Measurements from ENCODE around the gene OTOG.

Gene OTOG

DNA sequence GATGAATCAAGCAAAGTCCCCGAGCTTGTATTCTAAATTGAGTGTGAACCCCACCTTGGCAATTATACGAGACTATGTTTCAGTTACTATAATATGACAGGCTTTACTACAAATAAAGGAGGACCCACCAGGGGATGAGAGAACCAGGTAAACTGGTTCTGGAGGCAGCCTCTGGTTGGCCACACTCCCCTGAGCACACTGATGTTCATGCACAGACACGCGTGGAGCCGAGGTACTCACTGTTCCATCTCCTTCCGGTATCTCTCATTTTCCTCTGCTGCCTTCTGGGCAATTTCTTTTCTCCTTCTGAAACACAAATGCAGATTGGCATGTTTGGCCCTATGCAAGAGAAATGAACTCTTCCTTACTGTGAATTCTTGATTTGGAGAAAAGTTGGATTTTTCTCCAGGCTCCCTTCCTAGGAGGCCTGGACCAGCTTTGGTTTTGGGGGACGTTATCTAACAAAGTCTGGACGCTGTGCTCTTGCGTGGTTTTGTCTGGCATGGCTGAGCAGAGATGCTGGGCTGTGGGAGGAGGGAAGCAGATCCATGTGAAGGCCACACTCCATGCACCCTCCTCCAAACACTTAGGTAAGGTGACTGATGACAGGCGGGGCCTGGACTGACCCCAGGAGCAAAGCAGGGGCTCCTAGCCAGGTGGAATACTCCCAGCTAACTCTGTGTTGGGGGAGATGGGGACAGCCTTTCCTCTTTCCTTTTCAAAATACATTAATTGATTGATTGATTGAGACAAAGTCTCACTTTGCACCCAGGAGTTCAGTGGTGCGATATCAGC is 25.8 kb upstream of the OTOG start:
- no peaks in the 10 kb centered on the region for H3K27me3 ChIP-seq (ENCODE audit: control insufficient read depth, insufficient read depth, low read length)
- H3K36me3 ChIP-seq (ENCODE audit: control insufficient read depth, insufficient read depth, low read length): peaks cover 3% of the 10 kb centered on the region
- H3K9me3 ChIP-seq (ENCODE audit: control insufficient read depth, insufficient read depth, low read length): no peaks in the 10 kb centered on the region
- no peak overlapping the region for H3K4me3 ChIP-seq (ENCODE audit: low read depth, low read length)
- no peaks in the 10 kb centered on the region for H3K4me1 ChIP-seq (ENCODE audit: control insufficient read depth, insufficient read depth, low read length)
- no peak overlapping the region for H3K9ac ChIP-seq (ENCODE audit: low read depth, low read length)

DNA sequence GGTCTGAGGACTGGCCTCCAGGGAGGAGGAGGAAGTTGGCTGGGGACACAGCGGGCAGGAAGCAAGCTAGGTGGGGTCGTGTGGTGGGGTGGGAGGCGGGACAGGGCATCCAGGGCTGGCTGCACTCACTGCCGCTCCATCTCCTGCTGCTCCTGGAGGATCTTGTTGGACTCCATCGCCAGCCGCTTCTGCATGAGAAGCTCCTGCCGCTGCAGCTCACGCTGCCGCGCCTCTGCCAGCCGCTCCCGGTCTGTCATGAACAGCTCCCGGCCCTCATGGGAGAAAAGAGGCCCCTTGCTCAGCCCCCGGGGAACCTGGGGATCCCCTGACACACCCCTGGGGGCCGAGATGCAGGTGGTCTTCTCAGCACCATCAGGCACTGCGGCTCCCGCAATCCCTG is 24.4 kb upstream of the OTOG start:
- H3K4me1 ChIP-seq (ENCODE audit: control insufficient read depth, insufficient read depth, low read length): no peaks in the 10 kb centered on the region
- H3K9me3 ChIP-seq (ENCODE audit: control insufficient read depth, insufficient read depth, low read length): no peaks in the 10 kb centered on the region
- no peaks in the 10 kb centered on the region for H3K27me3 ChIP-seq (ENCODE audit: control insufficient read depth, insufficient read depth, low read length)
- no peak overlapping the region for H3K9ac ChIP-seq (ENCODE audit: low read depth, low read length)
- no peak overlapping the region for H3K4me3 ChIP-seq (ENCODE audit: low read depth, low read length)
- peaks cover 3% of the 10 kb centered on the region for H3K36me3 ChIP-seq (ENCODE audit: control insufficient read depth, insufficient read depth, low read length)

DNA sequence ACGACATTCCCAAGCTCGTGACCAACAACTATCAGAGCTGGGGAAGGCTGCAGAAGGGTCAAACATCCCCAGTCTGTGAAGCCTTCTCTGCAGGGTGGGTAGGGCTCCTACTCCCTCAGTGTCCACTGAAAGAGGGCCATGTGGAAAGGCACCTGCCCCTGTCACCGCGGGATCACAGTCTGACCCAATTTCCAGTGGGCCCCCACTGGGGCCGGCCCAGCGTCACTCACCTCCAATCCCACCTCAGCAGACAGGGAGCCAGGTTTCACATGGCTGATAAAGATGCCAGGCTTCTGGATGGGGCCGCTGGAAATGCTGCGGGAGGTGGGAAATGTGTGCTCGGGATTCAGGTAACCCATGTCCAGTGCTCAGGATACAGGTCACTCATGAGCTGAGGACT is 22.8 kb upstream of the OTOG start:
- Histone ChIP-seq H3K4me1 (ENCODE audit: control insufficient read depth, insufficient read depth, low read length) (no peaks in the 10 kb centered on the region), H3K27me3 (ENCODE audit: control insufficient read depth, insufficient read depth, low read length) (no peaks in the 10 kb centered on the region), H3K9ac (ENCODE audit: low read depth, low read length) (no peak overlapping the region), H3K4me3 (ENCODE audit: low read depth, low read length) (no peak overlapping the region), H3K9me3 (ENCODE audit: control insufficient read depth, insufficient read depth, low read length) (no peaks in the 10 kb centered on the region), H3K36me3 (ENCODE audit: control insufficient read depth, insufficient read depth, low read length) (peaks cover 3% of the 10 kb centered on the region)

- no peaks in the 10 kb centered on the region for H3K27me3 ChIP-seq (ENCODE audit: control insufficient read depth, insufficient read depth, low read length)
- no peak overlapping the region for H3K9ac ChIP-seq (ENCODE audit: low read depth, low read length)
These were observed 21.5 kb upstream of the OTOG start for GRCh38 chr11:17525570-17525969.

DNA sequence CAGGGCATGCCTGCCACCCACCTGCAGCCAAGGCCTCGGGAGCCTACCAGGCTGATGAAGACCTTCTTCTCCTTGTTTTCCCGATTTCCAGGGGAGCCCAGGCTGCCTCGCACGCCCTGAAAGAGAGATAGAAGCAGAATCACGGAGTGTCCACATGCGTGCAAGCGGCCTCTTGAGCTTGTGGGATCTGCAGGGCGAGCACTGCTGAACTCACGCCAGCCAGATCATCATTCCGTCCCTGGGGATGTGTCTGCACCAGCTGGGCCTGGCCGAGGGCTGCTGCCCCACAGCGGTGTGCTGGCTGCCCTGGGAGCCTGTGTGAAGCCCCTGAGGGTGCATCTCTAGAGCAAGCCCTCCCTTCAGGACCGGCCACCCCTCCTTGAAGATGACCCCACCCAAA is 20.7 kb upstream of the OTOG start:
- no peak overlapping the region for H3K4me3 ChIP-seq (ENCODE audit: low read depth, low read length)
- H3K4me1 ChIP-seq (ENCODE audit: control insufficient read depth, insufficient read depth, low read length): peaks cover 2% of the 10 kb centered on the region
- H3K9me3 ChIP-seq (ENCODE audit: control insufficient read depth, insufficient read depth, low read length): no peaks in the 10 kb centered on the region
- no peaks in the 10 kb centered on the region for H3K27me3 ChIP-seq (ENCODE audit: control insufficient read depth, insufficient read depth, low read length)
- H3K36me3 ChIP-seq (ENCODE audit: control insufficient read depth, insufficient read depth, low read length): peaks cover 3% of the 10 kb centered on the region
- no peak overlapping the region for H3K9ac ChIP-seq (ENCODE audit: low read depth, low read length)

More at GRCh38 chr11:17525570-17525969, 21.5 kb upstream of the OTOG start:
- no peak overlapping the region for H3K4me3 ChIP-seq (ENCODE audit: low read depth, low read length)
- peaks cover 3% of the 10 kb centered on the region for H3K36me3 ChIP-seq (ENCODE audit: control insufficient read depth, insufficient read depth, low read length)
- peaks cover 2% of the 10 kb centered on the region for H3K4me1 ChIP-seq (ENCODE audit: control insufficient read depth, insufficient read depth, low read length)
- H3K9me3 ChIP-seq (ENCODE audit: control insufficient read depth, insufficient read depth, low read length): no peaks in the 10 kb centered on the region

- Histone ChIP-seq H3K4me1 (ENCODE audit: control insufficient read depth, insufficient read depth, low read length) (peaks cover 2% of the 10 kb centered on the region), H3K9me3 (ENCODE audit: control insufficient read depth, insufficient read depth, low read length) (no peaks in the 10 kb centered on the region), H3K9ac (ENCODE audit: low read depth, low read length) (no peak overlapping the region), H3K4me3 (ENCODE audit: low read depth, low read length) (no peak overlapping the region), H3K27me3 (ENCODE audit: control insufficient read depth, insufficient read depth, low read length) (no peaks in the 10 kb centered on the region), H3K36me3 (ENCODE audit: control insufficient read depth, insufficient read depth, low read length) (peaks cover 3% of the 10 kb centered on the region)
These were observed 20.0 kb upstream of the OTOG start for GRCh38 chr11:17526931-17527627.

DNA sequence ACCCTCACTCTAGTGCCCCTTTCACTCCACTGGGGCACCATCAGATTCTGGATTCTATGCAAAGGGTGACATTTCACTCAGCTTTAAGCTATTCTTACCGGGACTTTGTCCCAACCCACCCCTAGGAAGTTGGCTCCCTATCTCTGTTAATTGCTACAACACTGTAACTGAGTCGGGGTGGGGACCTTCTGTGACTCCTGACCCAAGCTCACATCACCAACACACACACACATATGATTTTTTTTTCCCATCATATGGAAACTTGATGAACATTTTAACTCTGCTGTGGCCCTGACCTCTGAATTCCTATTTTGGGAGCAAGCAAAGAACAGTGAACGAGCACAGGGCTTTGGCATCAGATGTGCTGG is 19.4 kb upstream of the OTOG start:
- no peaks in the 10 kb centered on the region for H3K9me3 ChIP-seq (ENCODE audit: control insufficient read depth, insufficient read depth, low read length)
- H3K36me3 ChIP-seq (ENCODE audit: control insufficient read depth, insufficient read depth, low read length): peaks cover 3% of the 10 kb centered on the region

DNA sequence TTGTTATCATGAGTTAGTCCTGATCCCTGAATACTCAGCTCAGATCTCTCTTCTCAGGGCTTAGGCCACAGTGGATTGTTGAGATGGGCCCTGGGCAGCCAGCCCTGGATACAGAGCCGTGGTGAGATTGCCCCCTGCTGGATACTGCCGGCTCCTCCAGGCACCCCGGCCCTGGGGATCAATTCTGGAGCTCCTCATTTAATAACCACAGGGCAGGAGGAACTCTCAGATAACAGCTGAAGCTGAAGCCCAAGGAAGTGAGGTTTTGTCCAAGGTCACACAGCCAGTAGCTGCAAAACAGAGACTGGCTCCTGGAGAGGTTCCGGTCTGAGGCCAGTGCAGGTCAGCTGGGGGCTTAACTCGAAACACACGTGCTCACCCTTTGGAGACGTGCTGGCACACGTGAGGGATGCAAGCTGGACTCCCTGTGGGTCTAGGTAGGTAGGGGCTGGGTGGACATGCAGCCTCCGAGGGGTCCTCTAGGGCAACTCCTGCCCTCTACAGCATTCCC is 18.8 kb upstream of the OTOG start:
- Histone ChIP-seq H3K4me1 (ENCODE audit: control insufficient read depth, insufficient read depth, low read length) (peaks cover 2% of the 10 kb centered on the region), H3K9me3 (ENCODE audit: control insufficient read depth, insufficient read depth, low read length) (no peaks in the 10 kb centered on the region), H3K9ac (ENCODE audit: low read depth, low read length) (no peak overlapping the region), H3K4me3 (ENCODE audit: low read depth, low read length) (no peak overlapping the region), H3K36me3 (ENCODE audit: control insufficient read depth, insufficient read depth, low read length) (peaks cover 3% of the 10 kb centered on the region), H3K27me3 (ENCODE audit: control insufficient read depth, insufficient read depth, low read length) (no peaks in the 10 kb centered on the region)

More for the DNA sequence above, 19.4 kb upstream of the OTOG start:
- Histone ChIP-seq H3K27me3 (ENCODE audit: control insufficient read depth, insufficient read depth, low read length) (no peaks in the 10 kb centered on the region), H3K9ac (ENCODE audit: low read depth, low read length) (no peak overlapping the region), H3K4me1 (ENCODE audit: control insufficient read depth, insufficient read depth, low read length) (peaks cover 2% of the 10 kb centered on the region), H3K4me3 (ENCODE audit: low read depth, low read length) (no peak overlapping the region)

DNA sequence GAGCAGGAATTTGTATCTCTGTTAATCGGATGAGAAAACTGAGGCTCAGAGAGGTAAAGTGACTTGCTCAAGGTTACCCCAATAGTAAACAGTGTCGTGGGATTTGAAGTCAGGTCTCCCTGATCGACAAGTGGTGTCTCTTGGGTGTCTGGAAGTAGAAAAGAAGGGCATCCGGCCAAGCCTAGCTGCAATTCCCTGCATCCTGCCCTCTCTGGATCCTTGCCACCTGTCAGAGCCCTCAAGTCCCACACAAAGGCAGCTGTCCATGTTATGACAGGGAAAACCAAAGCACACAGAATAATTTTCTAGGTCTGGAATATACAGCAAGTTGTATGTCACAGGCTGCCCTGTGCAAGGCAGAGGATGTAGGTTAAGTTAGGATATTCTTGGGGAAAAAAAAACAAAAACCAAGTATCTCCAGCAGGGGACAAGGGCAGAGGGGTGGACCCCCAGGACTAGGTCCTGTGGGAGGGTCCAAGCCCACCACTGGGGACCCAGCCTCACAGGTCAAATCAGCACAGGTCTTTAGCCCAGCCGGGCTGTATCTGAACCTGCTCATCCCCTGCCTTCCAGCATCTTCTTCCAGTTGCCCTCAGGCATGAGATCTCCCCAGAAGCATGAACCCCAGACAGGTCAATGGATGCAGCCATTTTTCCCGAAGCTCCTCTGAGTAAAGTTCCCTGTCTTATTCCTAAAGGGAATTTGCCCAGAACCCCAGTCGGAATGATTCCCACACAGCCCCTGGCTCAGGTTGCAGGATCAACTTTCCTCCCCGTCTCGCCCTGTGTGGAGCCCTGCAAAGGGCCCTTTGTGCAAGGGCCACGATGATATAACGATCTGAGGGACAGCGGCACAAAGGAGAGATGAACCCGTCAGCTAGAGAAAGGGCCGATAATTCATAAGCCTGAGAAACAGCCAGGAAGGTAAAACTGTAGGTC is 17.9 kb upstream of the OTOG start:
- no peak overlapping the region for H3K4me3 ChIP-seq (ENCODE audit: low read depth, low read length)
- H3K9ac ChIP-seq (ENCODE audit: low read depth, low read length): no peak overlapping the region
- no peaks in the 10 kb centered on the region for H3K27me3 ChIP-seq (ENCODE audit: control insufficient read depth, insufficient read depth, low read length)
- peaks cover 3% of the 10 kb centered on the region for H3K36me3 ChIP-seq (ENCODE audit: control insufficient read depth, insufficient read depth, low read length)
- H3K4me1 ChIP-seq (ENCODE audit: control insufficient read depth, insufficient read depth, low read length): peaks cover 2% of the 10 kb centered on the region
- no peaks in the 10 kb centered on the region for H3K9me3 ChIP-seq (ENCODE audit: control insufficient read depth, insufficient read depth, low read length)

- no peak overlapping the region for H3K9ac ChIP-seq (ENCODE audit: low read depth, low read length)
- peaks cover 2% of the 10 kb centered on the region for H3K4me1 ChIP-seq (ENCODE audit: control insufficient read depth, insufficient read depth, low read length)
- no peaks in the 10 kb centered on the region for H3K27me3 ChIP-seq (ENCODE audit: control insufficient read depth, insufficient read depth, low read length)
- H3K4me3 ChIP-seq (ENCODE audit: low read depth, low read length): no peak overlapping the region
- no peaks in the 10 kb centered on the region for H3K9me3 ChIP-seq (ENCODE audit: control insufficient read depth, insufficient read depth, low read length)
- H3K36me3 ChIP-seq (ENCODE audit: control insufficient read depth, insufficient read depth, low read length): peaks cover 3% of the 10 kb centered on the region
These were observed 17.2 kb upstream of the OTOG start for GRCh38 chr11:17529844-17530185.

DNA sequence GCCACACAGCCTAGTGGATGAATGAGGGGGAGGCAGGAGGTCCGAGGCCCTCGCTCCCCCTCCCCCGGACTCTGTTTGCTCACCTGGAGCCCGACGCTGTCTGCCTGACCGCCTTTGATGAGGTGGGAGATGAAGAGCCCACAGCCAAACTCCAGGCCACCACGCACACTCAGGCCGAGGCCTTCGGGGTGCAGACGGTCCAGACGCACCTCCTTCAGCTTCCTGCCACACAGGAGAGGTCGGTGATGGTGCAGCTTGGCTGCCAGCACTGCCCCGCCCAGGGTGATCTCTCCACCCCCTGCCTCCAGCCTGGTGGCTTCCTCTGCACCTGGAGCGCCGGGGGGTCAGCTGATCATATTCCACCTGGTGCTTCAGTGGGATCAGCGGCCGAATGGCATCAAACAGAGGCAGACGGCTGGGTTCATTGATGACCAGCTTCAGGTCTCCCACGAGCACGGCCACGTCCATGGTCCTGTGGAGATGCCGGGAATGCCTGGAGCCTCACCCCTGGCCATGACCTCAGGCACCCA is 15.9 kb upstream of the OTOG start:
- Histone ChIP-seq H3K4me1 (ENCODE audit: control insufficient read depth, insufficient read depth, low read length) (peaks cover 2% of the 10 kb centered on the region), H3K4me3 (ENCODE audit: low read depth, low read length) (no peak overlapping the region), H3K36me3 (ENCODE audit: control insufficient read depth, insufficient read depth, low read length) (peaks cover 2% of the 10 kb centered on the region), H3K27me3 (ENCODE audit: control insufficient read depth, insufficient read depth, low read length) (no peaks in the 10 kb centered on the region), H3K9me3 (ENCODE audit: control insufficient read depth, insufficient read depth, low read length) (no peaks in the 10 kb centered on the region), H3K9ac (ENCODE audit: low read depth, low read length) (no peak overlapping the region)

All from iPS-15b (cell line).